NCI-H1105 treated with DMSO at 0.1 percent for 48 hours (cell line): ENCODE results near the gene GJB5.
"Not testable (repeated sequence)": the region's sequence is repeated elsewhere in the genome, so short reads cannot be mapped to it uniquely, and the experiment has no call there.

Source experiments
- DNase-seq: peaks from one replicate; lab custom pipeline; 2025; lab: John Stamatoyannopoulos, UW

GJB5 gene

DNA sequence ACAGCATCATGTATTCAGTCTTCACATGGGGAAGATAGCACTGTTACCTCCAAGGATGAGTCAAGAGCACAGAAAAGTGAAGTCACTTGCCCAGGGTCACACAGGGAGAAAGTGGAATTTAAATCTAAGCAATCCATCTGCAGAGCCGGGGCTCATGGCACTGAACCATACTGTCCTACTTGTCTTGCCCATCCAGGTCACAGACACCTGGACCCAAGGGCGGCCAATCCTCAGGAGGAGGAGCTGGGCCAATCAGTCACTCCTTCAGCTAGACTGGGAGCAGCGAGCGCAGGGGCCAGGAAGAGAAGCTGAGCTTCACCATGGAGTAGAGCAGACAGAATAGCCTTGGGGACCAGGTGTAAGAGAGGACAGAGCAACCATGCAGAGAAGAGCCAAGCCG is 9.2 kb upstream of the GJB5 start:
- no peak for DNase-seq

- no peak for DNase-seq
These were observed 8.7 kb upstream of the GJB5 start for GRCh38 chr1:34746101-34746500.

DNA sequence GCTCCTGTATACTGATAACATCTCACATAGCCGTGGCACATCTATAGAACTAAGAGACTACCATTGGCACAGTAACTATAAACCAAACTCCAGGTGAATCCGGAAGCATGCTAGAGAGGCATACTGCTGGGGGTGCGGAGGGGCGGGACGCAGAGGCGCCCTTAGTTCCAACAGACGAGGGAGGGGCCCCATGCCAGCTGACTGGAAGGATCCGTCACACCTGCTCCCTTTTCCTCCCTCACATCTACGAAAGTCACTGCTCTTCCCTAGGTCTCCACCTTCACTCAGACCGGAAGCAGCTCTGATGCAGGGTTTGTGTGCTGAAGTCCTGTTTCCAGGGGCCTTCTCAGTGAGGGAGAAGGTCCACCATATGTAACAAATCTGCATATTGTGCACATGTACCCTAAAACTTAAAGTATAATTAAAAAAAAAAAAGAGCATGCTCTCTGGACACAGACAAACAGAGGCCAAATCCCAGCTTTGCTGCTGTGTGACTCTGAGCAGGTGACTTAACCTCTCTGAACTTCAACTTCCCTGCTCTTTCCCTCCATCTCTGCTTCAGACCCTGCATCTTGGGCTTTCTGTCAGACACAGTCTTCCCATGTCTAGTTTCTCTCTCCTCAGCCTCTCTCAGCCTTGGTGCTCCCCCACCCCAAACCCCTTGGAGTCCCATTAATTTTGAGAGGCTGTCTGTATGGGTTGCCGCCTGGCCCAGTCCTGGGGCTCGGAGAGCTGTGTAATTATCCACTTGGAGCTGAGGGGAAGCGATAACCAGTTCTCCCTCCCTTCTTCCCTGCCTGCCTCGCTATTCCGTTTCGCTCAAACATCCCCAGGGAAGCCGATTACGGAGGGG is 7.8 kb upstream of the GJB5 start:
- no peak for DNase-seq

DNA sequence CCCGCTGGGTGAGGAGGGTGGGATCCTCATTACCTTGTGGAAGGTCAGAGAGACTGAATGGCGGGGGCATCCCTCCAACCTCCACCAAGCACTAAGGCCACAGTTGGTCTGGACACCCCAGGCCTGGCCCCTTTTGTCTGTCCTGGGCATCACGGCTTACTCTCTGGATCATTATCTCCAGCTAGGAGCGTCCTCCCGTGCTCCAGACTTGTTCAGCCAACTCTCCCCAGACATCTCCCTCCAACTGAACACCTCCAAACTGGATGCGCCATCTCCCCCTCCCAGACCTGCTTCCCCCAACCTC is 7.3 kb upstream of the GJB5 start:
- DNase-seq = no peak

DNA sequence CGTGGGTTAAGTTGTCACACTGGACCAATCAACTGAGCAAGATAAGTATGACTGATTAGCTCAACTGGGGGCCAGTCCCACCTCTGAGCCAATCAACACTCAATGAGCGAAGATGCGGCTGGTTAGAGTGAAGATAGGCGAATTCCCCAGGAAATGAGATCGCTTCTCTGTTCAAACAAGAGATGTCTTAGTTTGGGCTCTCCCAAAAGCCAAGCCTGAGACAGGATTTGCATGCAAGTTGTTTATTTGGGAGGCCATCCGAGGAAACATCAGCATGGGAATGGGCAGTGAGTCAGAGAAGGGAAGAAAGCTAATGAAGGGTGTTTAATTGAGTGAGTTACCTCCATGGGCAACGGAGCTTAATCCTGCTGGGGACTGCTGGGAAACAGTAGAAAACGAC is 4.9 kb upstream of the GJB5 start:
- DNase-seq = no peak

- no peak for DNase-seq
These were observed 4.2 kb upstream of the GJB5 start for GRCh38 chr1:34750610-34751009.

DNA sequence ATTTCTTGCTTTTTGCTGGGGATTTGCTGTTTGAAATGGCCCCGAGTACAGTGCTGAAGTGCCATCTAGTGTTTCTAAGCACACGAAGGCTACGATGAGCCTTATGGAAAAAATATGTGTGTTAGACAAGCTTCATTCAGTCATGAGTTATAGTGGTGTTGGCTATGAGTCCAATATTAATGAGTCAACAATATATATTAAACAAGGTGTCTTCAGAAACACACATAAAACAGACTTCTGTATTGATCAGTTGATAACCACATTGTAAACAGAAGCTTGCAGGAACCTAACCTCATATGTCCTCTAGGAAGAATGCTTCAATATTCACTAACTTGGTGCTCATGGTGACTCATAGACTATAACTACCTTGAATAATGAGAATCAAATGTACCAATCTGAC is 1.7 kb upstream of the GJB5 start:
- DNase-seq = no peak

DNA sequence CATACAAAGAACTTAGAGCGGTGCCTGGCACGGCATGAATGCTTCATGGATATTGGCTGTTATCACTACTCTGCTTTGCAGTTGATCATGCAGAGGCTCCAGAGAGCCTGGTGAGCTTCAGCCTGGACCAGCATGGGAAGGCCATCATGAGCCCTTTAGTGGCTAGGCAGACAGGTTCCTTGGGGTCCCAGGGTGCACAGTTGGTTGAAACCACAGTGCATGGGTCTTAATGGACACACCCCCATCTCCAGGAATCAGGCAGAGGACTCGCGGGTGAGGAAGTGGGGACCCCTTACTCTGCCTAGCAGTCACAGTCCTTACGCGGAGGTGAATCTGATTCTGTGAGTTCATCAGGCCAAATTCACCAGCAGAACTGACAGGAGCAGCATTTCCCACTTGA is 1.1 kb downstream of the GJB5 start:
- no peak for DNase-seq

DNA sequence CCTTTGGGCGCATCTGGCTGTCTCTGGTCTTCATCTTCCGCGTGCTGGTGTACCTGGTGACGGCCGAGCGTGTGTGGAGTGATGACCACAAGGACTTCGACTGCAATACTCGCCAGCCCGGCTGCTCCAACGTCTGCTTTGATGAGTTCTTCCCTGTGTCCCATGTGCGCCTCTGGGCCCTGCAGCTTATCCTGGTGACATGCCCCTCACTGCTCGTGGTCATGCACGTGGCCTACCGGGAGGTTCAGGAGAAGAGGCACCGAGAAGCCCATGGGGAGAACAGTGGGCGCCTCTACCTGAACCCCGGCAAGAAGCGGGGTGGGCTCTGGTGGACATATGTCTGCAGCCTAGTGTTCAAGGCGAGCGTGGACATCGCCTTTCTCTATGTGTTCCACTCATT is 2.5 kb downstream of the GJB5 start:
- DNase-seq = no peak

DNA sequence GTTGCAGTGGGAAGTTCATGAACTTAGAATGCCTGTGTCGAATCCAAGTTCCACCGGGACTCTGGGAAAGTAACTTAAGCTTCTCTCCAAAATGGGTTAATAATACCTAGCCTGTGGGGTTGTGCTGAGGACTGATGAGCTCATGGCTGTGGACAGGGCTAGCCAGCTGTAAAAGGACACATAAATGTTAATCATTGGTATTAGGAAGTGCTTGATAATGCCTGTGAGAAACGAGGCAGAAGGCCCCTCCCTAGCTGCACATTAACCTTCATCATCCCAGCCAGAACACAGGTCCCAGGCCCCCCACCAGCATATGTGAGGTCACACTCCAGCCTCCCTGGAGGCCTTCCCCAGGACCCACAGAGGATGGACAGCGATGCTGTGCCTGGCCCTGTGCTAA is 3.9 kb downstream of the GJB5 start:
- no peak for DNase-seq

GRCh38 chr1:34759503-34760357 is 4.9 kb downstream of the GJB5 start, which contains the start of gene GJB4:
GJB4 (plus strand) TSS chr1:34759740; CDS start chr1:34761255, 1,515 bp downstream.
- no peak for DNase-seq

DNA sequence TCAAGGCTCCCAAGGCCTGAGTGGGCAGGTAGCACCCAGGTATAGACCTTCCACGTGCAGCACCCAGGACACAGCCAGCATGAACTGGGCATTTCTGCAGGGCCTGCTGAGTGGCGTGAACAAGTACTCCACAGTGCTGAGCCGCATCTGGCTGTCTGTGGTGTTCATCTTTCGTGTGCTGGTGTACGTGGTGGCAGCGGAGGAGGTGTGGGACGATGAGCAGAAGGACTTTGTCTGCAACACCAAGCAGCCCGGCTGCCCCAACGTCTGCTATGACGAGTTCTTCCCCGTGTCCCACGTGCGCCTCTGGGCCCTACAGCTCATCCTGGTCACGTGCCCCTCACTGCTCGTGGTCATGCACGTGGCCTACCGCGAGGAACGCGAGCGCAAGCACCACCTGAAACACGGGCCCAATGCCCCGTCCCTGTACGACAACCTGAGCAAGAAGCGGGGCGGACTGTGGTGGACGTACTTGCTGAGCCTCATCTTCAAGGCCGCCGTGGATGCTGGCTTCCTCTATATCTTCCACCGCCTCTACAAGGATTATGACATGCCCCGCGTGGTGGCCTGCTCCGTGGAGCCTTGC is 6.4 kb downstream of the GJB5 start:
- DNase-seq = no peak

GRCh38 chr1:34761776-34762307 is 7.0 kb downstream of the GJB5 start:
- DNase-seq = no peak

- no peak for DNase-seq
These were observed 7.8 kb downstream of the GJB5 start for GRCh38 chr1:34762474-34763141.

DNA sequence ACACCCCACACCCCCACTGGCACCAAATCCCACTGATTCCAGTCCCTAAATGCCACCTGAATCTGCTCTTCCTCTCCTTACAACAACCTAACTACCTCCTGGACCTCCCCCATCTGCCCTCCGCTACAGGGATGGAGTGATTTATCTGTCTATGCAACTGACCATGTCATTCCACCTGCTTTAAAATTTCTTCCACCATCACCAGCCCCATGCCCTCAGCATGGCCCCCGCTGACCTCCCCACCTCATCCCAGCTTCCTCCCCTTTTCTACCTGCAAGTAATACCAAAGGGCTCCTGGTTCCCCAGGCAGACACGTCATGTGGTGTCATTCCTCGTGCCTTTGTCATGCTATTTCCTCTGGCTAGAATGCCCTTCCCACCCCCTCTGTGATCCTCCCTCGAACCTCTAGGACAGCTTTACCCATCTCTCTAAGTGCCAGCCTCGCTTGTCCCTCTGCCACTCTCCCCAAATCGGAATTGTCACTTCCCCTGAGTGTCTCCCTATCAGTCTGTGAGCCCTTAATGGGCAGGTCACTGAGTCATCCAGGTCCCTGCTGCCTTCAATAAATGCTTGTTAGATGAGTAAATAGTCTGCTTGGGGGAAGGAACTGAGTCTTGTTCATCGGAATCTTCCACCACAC is 8.4 kb downstream of the GJB5 start:
- DNase-seq = no peak

GRCh38 chr1:34768856-34769255 is 14.0 kb downstream of the GJB5 start:
- no peak for DNase-seq

GRCh38 chr1:34770891-34771504 is 16.2 kb downstream of the GJB5 start:
- no peak for DNase-seq

DNA sequence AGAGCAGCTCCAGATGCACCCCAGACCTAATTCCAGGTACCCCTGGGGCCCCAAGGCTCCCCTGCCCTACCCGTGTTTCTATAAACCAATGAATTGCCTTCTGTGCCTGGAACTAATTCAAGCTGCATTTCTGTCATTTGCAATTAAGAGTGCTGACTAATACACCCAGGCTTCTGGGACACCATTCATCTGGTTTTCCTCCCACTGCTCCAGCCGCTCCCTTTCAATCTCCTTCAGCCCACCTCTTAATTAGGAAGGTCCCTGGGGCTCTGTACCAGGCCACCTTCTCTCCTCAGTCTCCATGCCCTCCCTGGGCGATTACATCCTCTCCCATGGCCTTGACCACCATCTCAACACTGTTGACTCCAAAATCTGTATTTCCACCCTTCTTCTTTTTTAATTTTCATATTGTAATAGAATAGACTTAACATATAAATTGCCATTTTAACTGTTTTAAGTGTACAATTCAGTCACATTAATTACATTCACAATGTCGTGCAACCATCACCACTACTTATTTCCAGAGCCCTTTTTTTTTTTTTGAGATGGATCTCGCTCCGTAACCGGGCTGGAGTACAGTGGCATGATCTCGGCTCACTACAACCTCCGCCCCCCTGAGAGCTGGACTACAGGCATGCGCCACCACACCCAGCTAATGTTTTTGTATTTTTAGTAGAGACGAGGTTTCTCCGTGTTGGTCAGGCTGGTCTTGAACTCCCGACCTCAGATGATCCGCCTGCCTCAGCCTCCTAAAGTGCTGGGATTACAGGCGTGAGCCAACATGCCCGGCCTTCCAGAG is 16.9 kb downstream of the GJB5 start:
- no peak for DNase-seq

GRCh38 chr1:34773114-34773513 is 18.3 kb downstream of the GJB5 start:
- not testable (repeated sequence) for DNase-seq

DNA sequence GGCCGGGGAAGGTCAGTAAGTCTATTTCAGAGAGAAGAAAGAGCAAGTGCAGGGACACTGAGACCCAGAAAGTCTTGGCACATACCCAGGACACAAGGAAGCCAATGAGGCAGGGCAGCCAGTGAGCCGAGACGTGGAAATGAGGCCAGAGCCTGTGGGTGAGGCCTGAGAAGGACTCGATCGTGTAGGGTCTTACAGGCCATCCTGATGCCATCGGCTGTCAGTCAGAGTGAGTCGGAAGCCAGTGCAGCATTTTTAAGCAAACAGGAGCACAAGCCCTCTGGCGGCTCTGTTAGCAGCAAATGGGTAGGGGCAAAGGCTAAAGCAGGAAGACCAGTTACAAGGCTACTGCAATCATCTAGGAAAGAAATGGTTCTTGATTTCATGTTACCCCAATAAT is 20.1 kb downstream of the GJB5 start:
- no peak for DNase-seq
